ENCODE results near the gene TFCP2.

Gene TFCP2

GRCh38 chr12:51122844-51123243, 50.1 kb downstream of the TFCP2 start:
- Histone ChIP-seq H3K79me2 (ENCODE audit: low read length) (no peaks in the 10 kb centered on the region), H3K27me3 (ENCODE audit: low read depth, low read length) (no peaks in the 10 kb centered on the region), H3K4me1 (ENCODE audit: low read length) (no peaks in the 10 kb centered on the region), H3K9ac (ENCODE audit: low read length) (no peak overlapping the region), H3K4me3 (ENCODE audit: low read length) (no peak overlapping the region), H3K27ac (ENCODE audit: low read length) (no peak overlapping the region), H2AFZ (ENCODE audit: low read depth, low read length) (no peak overlapping the region), H3K36me3 (replicated peaks; ENCODE audit: low read depth, low read length) (peaks cover 12% of the 10 kb centered on the region), H4K20me1 (ENCODE audit: insufficient read depth, low read length) (no peaks in the 10 kb centered on the region), H3K9me3 (ENCODE audit: insufficient read depth, low read length) (no peaks in the 10 kb centered on the region), H3K4me2 (ENCODE audit: low read length) (no peak overlapping the region)
- TF ChIP-seq CTCF (IDR thresholded peaks at IDR 0.05; ENCODE audit: low read depth, low read length) (no peak), EZH2phosphoT487 (IDR thresholded peaks at IDR 0.05; ENCODE audit: low read depth) (no peak)

GRCh38 chr12:51118706-51119105, 54.2 kb downstream of the TFCP2 start:
- no peaks in the 10 kb centered on the region for H3K4me1 ChIP-seq (ENCODE audit: low read length)
- TF ChIP-seq CTCF (IDR thresholded peaks at IDR 0.05; ENCODE audit: low read depth, low read length) (no peak), EZH2phosphoT487 (IDR thresholded peaks at IDR 0.05; ENCODE audit: low read depth) (no peak)
- H4K20me1 ChIP-seq (ENCODE audit: insufficient read depth, low read length): no peaks in the 10 kb centered on the region
- H3K27me3 ChIP-seq (ENCODE audit: low read depth, low read length): no peaks in the 10 kb centered on the region
- H3K27ac ChIP-seq (ENCODE audit: low read length): no peak overlapping the region
- no peak overlapping the region for H3K4me3 ChIP-seq (ENCODE audit: low read length)
- H2AFZ ChIP-seq (ENCODE audit: low read depth, low read length): no peak overlapping the region
- no peak overlapping the region for H3K9ac ChIP-seq (ENCODE audit: low read length)
- H3K79me2 ChIP-seq (ENCODE audit: low read length): no peaks in the 10 kb centered on the region
- no peak overlapping the region for H3K4me2 ChIP-seq (ENCODE audit: low read length)
- H3K36me3 ChIP-seq (replicated peaks; ENCODE audit: low read depth, low read length): peaks cover 29% of the 10 kb centered on the region
- H3K9me3 ChIP-seq (ENCODE audit: insufficient read depth, low read length): no peaks in the 10 kb centered on the region

GRCh38 chr12:51115533-51115932, 57.4 kb downstream of the TFCP2 start:
- Histone ChIP-seq H3K27ac (ENCODE audit: low read length) (no peak overlapping the region), H3K4me3 (ENCODE audit: low read length) (no peak overlapping the region), H4K20me1 (ENCODE audit: insufficient read depth, low read length) (no peaks in the 10 kb centered on the region), H3K4me1 (ENCODE audit: low read length) (no peaks in the 10 kb centered on the region), H2AFZ (ENCODE audit: low read depth, low read length) (no peak overlapping the region), H3K27me3 (ENCODE audit: low read depth, low read length) (no peaks in the 10 kb centered on the region), H3K4me2 (ENCODE audit: low read length) (no peak overlapping the region), H3K9me3 (ENCODE audit: insufficient read depth, low read length) (no peaks in the 10 kb centered on the region), H3K79me2 (ENCODE audit: low read length) (no peaks in the 10 kb centered on the region), H3K9ac (ENCODE audit: low read length) (no peak overlapping the region), H3K36me3 (replicated peaks; ENCODE audit: low read depth, low read length) (peaks cover 33% of the 10 kb centered on the region)
- TF ChIP-seq CTCF (IDR thresholded peaks at IDR 0.05; ENCODE audit: low read depth, low read length): no peak
- no peak for TF ChIP-seq EZH2phosphoT487 (IDR thresholded peaks at IDR 0.05; ENCODE audit: low read depth)

GRCh38 chr12:51108136-51108535, 64.8 kb downstream of the TFCP2 start:
- Histone ChIP-seq H3K9ac (ENCODE audit: low read length) (no peak overlapping the region), H3K27ac (ENCODE audit: low read length) (no peak overlapping the region), H2AFZ (ENCODE audit: low read depth, low read length) (no peak overlapping the region), H4K20me1 (ENCODE audit: insufficient read depth, low read length) (no peaks in the 10 kb centered on the region), H3K9me3 (ENCODE audit: insufficient read depth, low read length) (no peaks in the 10 kb centered on the region), H3K36me3 (replicated peaks; ENCODE audit: low read depth, low read length) (peaks cover 38% of the 10 kb centered on the region), H3K4me3 (ENCODE audit: low read length) (no peak overlapping the region), H3K4me1 (ENCODE audit: low read length) (no peaks in the 10 kb centered on the region), H3K4me2 (ENCODE audit: low read length) (no peak overlapping the region), H3K27me3 (ENCODE audit: low read depth, low read length) (no peaks in the 10 kb centered on the region), H3K79me2 (ENCODE audit: low read length) (no peaks in the 10 kb centered on the region)
- TF ChIP-seq CTCF (IDR thresholded peaks at IDR 0.05; ENCODE audit: low read depth, low read length) (no peak), EZH2phosphoT487 (IDR thresholded peaks at IDR 0.05; ENCODE audit: low read depth) (no peak)
